Endothelial cell of umbilical vein (primary cell): ENCODE measurements around the gene CCDC91. TPM values are rescaled to one million over a fixed set of nuclear protein-coding genes. Genes with fewer than 3 reads are reported as not detected.

ENCODE experiments used
- BruUV-seq: library from RNA; stranded (reverse); fragments of 400-500 nt; replicated peaks from 2 replicates; lab custom pipeline; 2021; lab: Mats Ljungman, UMichigan
- CTCF ChIA-PET: fragments of 300-600, 350-600 bp; sonication (Branson Sonifier 250); formaldehyde crosslinking; loops from one replicate; lab custom pipeline; 2021; ENCODE audit warnings: antibody characterized with exemption, inconsistent platforms; lab: Charles Lee
- POLR2A ChIA-PET: fragments of 300-600, 350-600 bp; sonication (Branson Sonifier 250); formaldehyde crosslinking; loops from one replicate; lab custom pipeline; 2021; ENCODE audit warnings: antibody characterized with exemption, inconsistent platforms; lab: Charles Lee
- DNase-seq: peaks from one replicate; pipeline ENCODE4 v3.0.0-alpha.2; 2011; ENCODE audit warnings: low read depth, low spot score
- FAIRE-seq: peaks from 2 replicates; lab custom pipeline; 2011; peaks lifted over from hg19 to GRCh38; lab: Jason Lieb, UNC
- H2AFZ ChIP-seq: 2 replicates; pipeline ENCODE4 v1.6.0; 2012; ENCODE audit warnings: low read depth, low read length, control low read depth, inconsistent platforms
- H3K27ac ChIP-seq: 2 replicates; pipeline ENCODE4 v1.5.1; 2011; ENCODE audit warnings: low read depth, mild to moderate bottlenecking, control low read depth, low read length, moderate library complexity; ENCODE audit not compliant: insufficient read depth
- H3K27me3 ChIP-seq, 2 experiments: 2 replicates each; pipeline versions ENCODE4 v1.6.0 to v1.6.1; 2011; ENCODE audit warnings: low read length in 2 of 2, mixed read lengths in 1 of 2; ENCODE audit not compliant: control insufficient read depth in 2 of 2, insufficient read depth in 2 of 2
- H3K36me3 ChIP-seq, 2 experiments: 2 replicates in 1 of 2; 3 replicates in 1 of 2; pipeline ENCODE4 v1.5.1; 2011; ENCODE audit warnings: low read length in 2 of 2, mild to moderate bottlenecking in 1 of 2, moderate library complexity in 1 of 2; ENCODE audit not compliant: control insufficient read depth in 2 of 2, insufficient read depth in 2 of 2; ENCODE audit errors: extremely low read depth in 1 of 2
- H3K4me1 ChIP-seq: 3 replicates; pipeline ENCODE4 v1.5.1; 2011; ENCODE audit warnings: mild to moderate bottlenecking, low read length; ENCODE audit not compliant: control insufficient read depth, insufficient read depth; ENCODE audit errors: extremely low read depth
- H3K4me2 ChIP-seq: 2 replicates; pipeline ENCODE4 v1.6.1; 2011; ENCODE audit warnings: low read length, control low read depth, mixed read lengths; ENCODE audit not compliant: insufficient read depth
- H3K4me3 ChIP-seq, 3 experiments: fragments of 200-600 bp in 1 of 3; sonication (generic), shearing (Covaris generic) in 1 of 3; replicated peaks in 1 of 3; 2 replicates each; pipeline ENCODE4 v1.5.1; 2011 to 2016; ENCODE audit warnings: control low read depth in 3 of 3, low read length in 3 of 3, mild to moderate bottlenecking in 2 of 3, inconsistent platforms in 1 of 3, low read depth in 1 of 3, moderate library complexity in 1 of 3; ENCODE audit not compliant: insufficient read depth in 1 of 3
- H3K79me2 ChIP-seq: 2 replicates; pipeline ENCODE4 v1.6.0; 2012; ENCODE audit warnings: low read length, inconsistent platforms; ENCODE audit not compliant: control insufficient read depth, insufficient read depth
- H3K9ac ChIP-seq: replicated peaks from 2 replicates; pipeline ENCODE3; 2011; ENCODE audit warnings: low read length, control low read depth; ENCODE audit not compliant: insufficient read depth; ENCODE audit errors: extremely low read depth
- H3K9me1 ChIP-seq: replicated peaks from 3 replicates; pipeline ENCODE4 v1.6.0; 2011; ENCODE audit warnings: mild to moderate bottlenecking, low read length; ENCODE audit not compliant: control insufficient read depth, insufficient read depth; ENCODE audit errors: extremely low read depth
- H3K9me3 ChIP-seq: replicated peaks from 2 replicates; pipeline ENCODE4 v1.5.1; 2012; ENCODE audit warnings: low read length, inconsistent platforms; ENCODE audit not compliant: control insufficient read depth, insufficient read depth
- H4K20me1 ChIP-seq: replicated peaks from 2 replicates; pipeline ENCODE3; 2011; ENCODE audit warnings: mild to moderate bottlenecking, low read length; ENCODE audit not compliant: control insufficient read depth, insufficient read depth; ENCODE audit errors: extremely low read depth
- EZH2 ChIP-seq: IDR thresholded peaks from 2 replicates; pipeline ENCODE4 v1.6.1; 2012; ENCODE audit warnings: borderline replicate concordance, low read depth, mild to moderate bottlenecking, moderate library complexity, low read length, inconsistent platforms; ENCODE audit not compliant: severe bottlenecking
- GATA2 ChIP-seq: IDR thresholded peaks from 2 replicates; pipeline ENCODE4 v1.7.0; 2011; ENCODE audit warnings: low read depth, mild to moderate bottlenecking, moderate library complexity, mixed read lengths, low read length; ENCODE audit not compliant: insufficient read length, insufficient read depth
- MYC ChIP-seq: IDR thresholded peaks from one replicate; pipeline ENCODE4 v1.6.1; 2011; ENCODE audit warnings: mild to moderate bottlenecking, low read depth, low read length
- POLR2A ChIP-seq: IDR thresholded peaks from 2 replicates; pipeline ENCODE4 v1.6.1; 2012; ENCODE audit warnings: low read depth, mild to moderate bottlenecking, control low read depth, low read length
- dilution Hi-C: fragments of 300-500 bp; cut with MboI; formaldehyde crosslinking; loops from one replicate; pipeline ENCODE4 v1.15.0; 2019; ENCODE audit warnings: low sequenced_read_pairs; ENCODE audit not compliant: extremely low pct_ligation_motif_present
- intact Hi-C: fragments of 100-400 bp; cut with micrococcal nuclease; formaldehyde crosslinking; loops from one replicate; pipeline ENCODE4 v1.10.0; 2022
- polyA plus RNA-seq, 4 experiments: library from polyadenylated mRNA; depleted of rRNA in 3 of 4; stranded (reverse) in 3 of 4; unstranded in 1 of 4; fragments of >200 nt; gene quantifications; 2 replicates each; pipeline versions ENCODE4 v1.2.1 to v1.2.3, GENCODE V29; 2011 to 2012; ENCODE audit warnings: missing spikeins in 1 of 4
- total RNA-seq: library from RNA; stranded (reverse); gene quantifications from 2 replicates; pipeline ENCODE4 v1.2.3, GENCODE V29; 2021

CCDC91 gene
- total and polyA plus RNA-seq, 2 donors (not counting 3 experiments of a cell fraction or from before 2014, with no cell fraction given), result 3.8 to 10.5 TPM

GRCh38 chr12:28248555-28249145 is 58.4 kb downstream of the CCDC91 start:
- Histone ChIP-seq H3K9ac (no peak overlapping the region), H3K36me3 (no peaks in the 10 kb centered on the region), H3K4me1 (no peaks in the 10 kb centered on the region), H3K27me3 (no peaks in the 10 kb centered on the region), H3K9me1 (no peaks in the 10 kb centered on the region), H4K20me1 (no peaks in the 10 kb centered on the region), H3K4me2 (no peak overlapping the region), H3K27ac (no peak overlapping the region), H3K4me3 (no peak overlapping the region), H3K9me3 (no peaks in the 10 kb centered on the region), H2AFZ (no peak overlapping the region), H3K79me2 (no peaks in the 10 kb centered on the region)
- DNase-seq, result no peak
- BruUV-seq, result no TSS peak
- no peak for TF ChIP-seq POLR2A
- TF ChIP-seq GATA2, result no peak
- TF ChIP-seq EZH2, result no peak
- CTCF ChIA-PET, result interaction anchor here (0.9 to 1.3 kb wide), 3 partner anchors 11 to 14 kb away, joined by 3 to 4 read pairs (median 4); no protein-coding TSS in a partner anchor
- POLR2A ChIA-PET, result interaction anchor here (0.5 kb wide), 1 partner anchor 394 kb away, joined by 3 read pairs; no protein-coding TSS in a partner anchor
- intact Hi-C loops (no loop called here), dilution Hi-C loops (no loop called here)
- no peak for FAIRE-seq

- FAIRE-seq (no peak), DNase-seq (no peak)
- no peaks in the 10 kb centered on the region for H3K79me2 ChIP-seq
- no peak overlapping the region for H3K4me2 ChIP-seq
- POLR2A ChIA-PET, result no interaction called here
- H2AFZ ChIP-seq, result no peak overlapping the region
- H3K27ac ChIP-seq, result no peak overlapping the region
- no TSS peak for BruUV-seq
- dilution Hi-C loops, result no loop called here
- H3K4me1 ChIP-seq, result no peaks in the 10 kb centered on the region
- no peak overlapping the region for H3K9ac ChIP-seq
- H4K20me1 ChIP-seq, result no peaks in the 10 kb centered on the region
- TF ChIP-seq MYC, result no peak
- H3K9me3 ChIP-seq, result no peaks in the 10 kb centered on the region
- intact Hi-C loops, result no loop called here
- CTCF ChIA-PET, result interaction anchor here (0.9 to 1.0 kb wide), 2 partner anchors 10 to 521 kb away, joined by 3 read pairs; no protein-coding TSS in a partner anchor
- H3K4me3 ChIP-seq, result no peak overlapping the region
- no peaks in the 10 kb centered on the region for H3K36me3 ChIP-seq
- no peaks in the 10 kb centered on the region for H3K27me3 ChIP-seq
- H3K9me1 ChIP-seq, result no peaks in the 10 kb centered on the region
Measured at GRCh38 chr12:28253161-28253641, 62.9 kb downstream of the CCDC91 start.
